GM10248 (cell line): ENCODE results near the gene HAUS5.
A peak's percentile ranks its signal among the peaks of the same experiment; 100 is the strongest.

Source experiments
- CTCF ChIA-PET: fragments of 300-600 bp; sonication (Branson Sonifier 250); formaldehyde crosslinking; extraction: SDS; loops from one replicate; lab custom pipeline; 2021; ENCODE audit warnings: antibody characterized with exemption; lab: Yijun Ruan, JAX
- POLR2A ChIA-PET: fragments of 350-650 bp; sonication (Branson Sonifier 250); formaldehyde crosslinking; extraction: SDS; loops from one replicate; lab custom pipeline; 2020; ENCODE audit warnings: antibody characterized with exemption; lab: Yijun Ruan, JAX
- DNase-seq: peaks from one replicate; pipeline ENCODE4 v3.0.0; 2012; ENCODE audit errors: extremely low spot score
- CTCF ChIP-seq: IDR thresholded peaks from 2 replicates; pipeline ENCODE4 v1.5.1; 2012; ENCODE audit warnings: mild to moderate bottlenecking, low read depth; ENCODE audit errors: extremely low read depth, missing control alignments, control extremely low read depth

The HAUS5 gene

DNA sequence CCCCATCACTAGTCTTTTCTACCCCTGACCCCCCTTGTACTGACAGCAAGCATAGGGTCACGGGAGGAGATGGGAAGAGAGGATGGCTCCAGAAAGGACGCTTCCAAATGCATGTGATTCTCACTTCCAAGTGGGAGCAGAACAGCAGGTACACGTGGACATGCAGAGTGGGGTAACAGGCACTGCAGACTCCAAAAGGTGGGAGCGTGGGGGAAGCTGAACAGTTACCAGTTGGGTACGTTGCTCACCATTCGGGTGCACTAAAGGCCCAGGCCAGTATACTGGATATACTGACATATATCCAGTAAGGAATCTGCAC, 26.7 kb downstream of the HAUS5 start:
- DNase-seq: no peak
- ChIA-PET CTCF (no interaction called here), POLR2A (no interaction called here)
- no peak for TF ChIP-seq CTCF

DNA sequence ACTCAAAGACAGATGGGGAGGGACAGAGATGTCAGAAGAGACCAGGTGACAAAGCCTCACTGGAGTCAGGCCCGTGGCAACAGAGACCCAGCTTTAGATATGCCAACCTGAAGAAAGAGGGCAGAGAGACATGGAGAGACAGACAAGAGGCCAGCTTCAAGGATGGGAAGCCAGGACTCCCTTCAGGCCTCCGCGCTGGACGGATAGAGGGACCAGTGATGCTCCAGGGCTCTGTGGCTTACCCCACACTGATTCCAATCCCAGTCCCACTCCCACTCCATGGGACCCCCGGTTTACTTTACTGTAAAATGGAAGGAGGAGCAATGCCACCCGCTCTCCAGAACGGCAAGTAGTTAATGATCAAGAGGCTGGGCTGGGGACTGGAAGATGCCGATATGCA, 27.3 kb downstream of the HAUS5 start:
- no peak for TF ChIP-seq CTCF
- CTCF ChIA-PET: no interaction called here
- DNase-seq: no peak
- POLR2A ChIA-PET: no interaction called here

DNA sequence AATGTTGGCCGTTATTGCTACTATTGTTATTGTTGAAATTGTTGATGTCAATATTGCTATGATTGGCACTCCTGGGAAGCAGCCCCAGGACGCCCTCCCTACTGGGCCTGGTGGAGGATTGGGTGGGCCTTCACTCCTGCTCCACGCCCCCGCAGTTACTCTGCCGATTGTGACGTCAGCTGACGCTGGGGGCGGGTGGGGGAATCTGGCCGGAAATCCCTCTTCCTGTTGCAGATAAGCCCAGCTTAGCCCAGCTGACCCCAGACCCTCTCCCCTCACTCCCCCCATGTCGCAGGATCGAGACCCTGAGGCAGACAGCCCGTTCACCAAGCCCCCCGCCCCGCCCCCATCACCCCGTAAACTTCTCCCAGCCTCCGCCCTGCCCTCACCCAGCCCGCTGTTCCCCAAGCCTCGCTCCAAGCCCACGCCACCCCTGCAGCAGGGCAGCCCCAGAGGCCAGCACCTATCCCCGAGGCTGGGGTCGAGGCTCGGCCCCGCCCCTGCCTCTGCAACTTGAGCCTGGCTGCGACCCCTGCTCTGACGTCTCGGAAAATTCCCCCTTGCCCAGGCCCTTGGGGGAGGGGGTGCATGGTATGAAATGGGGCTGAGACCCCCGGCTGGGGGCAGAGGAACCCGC, 29.1 kb downstream of the HAUS5 start, which contains the start of gene ETV2:
ETV2 (plus strand) TSS at position 231 of the 637 bp plus-strand sequence. CDS start 716 bp downstream, outside the sequence.
- peak; percentile 66 for DNase-seq
- ChIA-PET CTCF (no interaction called here), POLR2A (no interaction called here)
- TF ChIP-seq CTCF: no peak

DNA sequence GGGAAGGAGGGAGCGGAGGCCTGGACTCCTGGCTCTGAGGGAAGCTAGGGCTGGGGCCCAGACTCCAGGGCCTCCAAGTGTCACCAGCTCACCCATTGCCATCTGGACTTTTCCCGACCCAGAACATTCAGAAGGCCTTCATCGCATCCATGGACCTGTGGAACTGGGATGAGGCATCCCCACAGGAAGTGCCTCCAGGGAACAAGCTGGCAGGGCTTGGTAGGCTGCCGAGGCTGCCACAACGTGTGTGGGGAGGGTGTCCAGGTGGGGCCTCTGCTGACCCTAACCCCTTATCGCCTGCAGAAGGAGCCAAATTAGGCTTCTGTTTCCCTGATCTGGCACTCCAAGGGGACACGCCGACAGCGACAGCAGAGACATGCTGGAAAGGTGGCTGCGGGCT, 29.8 kb downstream of the HAUS5 start:
- no peak for TF ChIP-seq CTCF
- no peak for DNase-seq
- CTCF ChIA-PET: interaction anchor here (1.1 to 1.5 kb wide), 2 partner anchors 94 to 97 kb away, joined by 3 to 4 read pairs; no protein-coding TSS in a partner anchor
- POLR2A ChIA-PET: interaction anchor here (0.6 to 1.3 kb wide), 2 partner anchors 30 to 535 kb away, joined by 3 read pairs; partner anchors contain the start of gene HAUS5

GRCh38 chr19:35642798-35643254, 30.3 kb downstream of the HAUS5 start:
- ChIA-PET CTCF (interaction anchor here (1.1 to 1.5 kb wide), 3 partner anchors 95 to 132 kb away, joined by 3 to 4 read pairs (median 4); no protein-coding TSS in a partner anchor), POLR2A (interaction anchor here (1.2 to 1.3 kb wide), 2 partner anchors 30 to 98 kb away, joined by 3 read pairs; partner anchors contain the start of gene HAUS5)
- no peak for TF ChIP-seq CTCF
- DNase-seq: no peak

DNA sequence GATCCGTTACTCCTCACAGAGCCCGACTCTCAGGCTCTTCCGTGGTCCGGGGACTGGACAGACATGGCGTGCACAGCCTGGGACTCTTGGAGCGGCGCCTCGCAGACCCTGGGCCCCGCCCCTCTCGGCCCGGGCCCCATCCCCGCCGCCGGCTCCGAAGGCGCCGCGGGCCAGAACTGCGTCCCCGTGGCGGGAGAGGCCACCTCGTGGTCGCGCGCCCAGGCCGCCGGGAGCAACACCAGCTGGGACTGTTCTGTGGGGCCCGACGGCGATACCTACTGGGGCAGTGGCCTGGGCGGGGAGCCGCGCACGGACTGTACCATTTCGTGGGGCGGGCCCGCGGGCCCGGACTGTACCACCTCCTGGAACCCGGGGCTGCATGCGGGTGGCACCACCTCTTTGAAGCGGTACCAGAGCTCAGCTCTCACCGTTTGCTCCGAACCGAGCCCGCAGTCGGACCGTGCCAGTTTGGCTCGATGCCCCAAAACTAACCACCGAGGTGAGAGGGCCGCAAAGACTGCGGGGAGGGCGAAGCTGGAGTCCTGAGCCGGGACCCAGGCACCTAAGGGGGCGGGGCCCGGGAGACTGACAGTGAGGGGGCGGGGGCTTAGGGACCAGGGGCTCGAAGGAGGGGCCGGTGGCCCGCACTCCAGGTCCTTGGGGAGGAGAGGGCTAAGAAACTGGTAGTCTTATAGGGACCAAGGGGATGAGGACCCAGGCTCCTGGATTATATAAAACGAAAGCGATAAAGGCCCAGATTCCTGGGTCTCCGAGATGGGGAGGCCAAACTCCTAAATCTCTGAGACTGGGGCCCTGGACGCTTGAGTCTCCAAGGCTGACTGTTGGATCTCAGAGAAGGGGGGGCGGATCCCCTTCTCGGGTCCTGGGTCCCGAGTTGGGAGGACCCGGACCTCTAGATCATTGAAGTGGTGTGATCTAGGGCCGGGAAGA, 31.0 kb downstream of the HAUS5 start:
- no peak for TF ChIP-seq CTCF
- DNase-seq: peak; percentile 88
- ChIA-PET POLR2A (interaction anchor here (0.5 to 1.3 kb wide), 7 partner anchors 28 to 174 kb away, joined by 3 to 4 read pairs (median 3); partner anchors contain the start of gene HAUS5), CTCF (interaction anchor here (0.7 to 1.6 kb wide), 9 partner anchors 12 to 288 kb away, joined by 3 to 5 read pairs (median 4); no protein-coding TSS in a partner anchor)
